Testis (tissue), 2 donors: ENCODE measurements around the gene NPHP4.

ENCODE experiments used
- CTCF ChIP-seq, 3 experiments: fragments of 450-650 bp in 2 of 3; fragments of 200-600 bp in 1 of 3; sonication (generic) in 1 of 3; IDR thresholded peaks; one replicate each; pipeline ENCODE4 v1.5.1; 2016 to 2019; ENCODE audit warnings: antibody characterized with exemption in 3 of 3, mild to moderate bottlenecking in 2 of 3, moderate library complexity in 1 of 3
- POLR2A ChIP-seq: fragments of 450-650 bp; IDR thresholded peaks from one replicate; pipeline ENCODE4 v1.6.1; 2017; ENCODE audit warnings: antibody characterized with exemption, mild to moderate bottlenecking, moderate library complexity

- TF ChIP-seq POLR2A (no peak), CTCF (IDR thresholded peaks at IDR 0.05) (no peak)
These were observed 31.1 kb upstream of the NPHP4 start for GRCh38 chr1:6023346-6023745.
